IPS-NIHi11 (cell line): ENCODE data around the gene ZNHIT3.
A peak's percentile ranks its signal among the peaks of the same experiment; 100 is the strongest.
"Not testable (repeated sequence)": the region's sequence is repeated elsewhere in the genome, so short reads cannot be mapped to it uniquely, and the experiment has no call there.

Source experiments
- DNase-seq: peaks from one replicate; pipeline ENCODE4 v3.0.0; 2012; ENCODE audit warnings: mixed read lengths, low spot score

The ZNHIT3 gene

DNA sequence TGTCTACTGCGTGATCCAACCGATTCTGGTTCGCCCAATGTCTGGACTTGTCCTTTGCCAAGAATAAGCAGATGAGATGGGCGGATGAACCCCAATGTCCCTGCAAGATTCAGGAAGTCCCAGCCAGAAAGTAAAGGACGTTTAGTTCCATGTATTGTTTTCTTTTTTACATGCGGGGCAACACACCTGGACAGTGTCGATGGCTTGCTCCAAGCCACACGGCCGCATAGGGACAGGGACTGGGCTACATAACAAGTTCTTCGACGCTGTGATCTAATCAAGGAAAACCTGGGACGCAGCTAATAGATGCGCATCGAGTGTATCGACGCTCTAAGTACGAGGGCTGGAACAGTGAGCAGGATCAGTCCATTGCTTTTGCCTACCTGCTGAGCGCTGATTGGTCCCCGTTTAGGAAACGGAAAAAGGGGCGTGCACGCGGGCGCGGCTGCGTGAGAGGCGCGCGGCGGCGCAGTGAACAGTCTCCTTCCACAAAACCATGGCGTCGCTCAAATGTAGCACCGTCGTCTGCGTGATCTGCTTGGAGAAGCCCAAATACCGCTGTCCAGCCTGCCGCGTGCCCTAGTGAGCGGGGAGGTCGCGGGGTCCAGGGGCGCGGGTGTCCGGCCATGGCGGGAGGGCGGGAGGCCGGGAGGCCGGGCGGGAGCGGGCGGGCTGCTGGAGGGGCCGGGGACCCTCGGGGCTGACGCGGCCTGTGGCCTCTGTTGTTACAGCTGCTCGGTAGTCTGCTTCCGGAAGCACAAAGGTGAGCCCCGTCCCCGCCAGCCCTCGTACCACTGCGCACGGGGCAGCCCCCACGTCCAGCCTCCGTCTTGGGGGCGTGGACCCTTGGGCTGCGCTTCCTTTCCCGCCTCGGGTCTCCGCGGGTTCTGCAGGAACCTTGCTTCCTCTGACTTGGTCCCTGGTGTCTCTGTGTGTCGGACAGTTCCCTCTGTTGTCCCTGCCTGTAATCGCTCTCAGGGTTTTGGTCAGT lies at the start of gene ZNHIT3:
TSS of gene ZNHIT3 (plus strand) at position 478 of the 991 bp plus-strand sequence. CDS start at position 497, 19 bp downstream.
- DNase-seq: peak; percentile 96

DNA sequence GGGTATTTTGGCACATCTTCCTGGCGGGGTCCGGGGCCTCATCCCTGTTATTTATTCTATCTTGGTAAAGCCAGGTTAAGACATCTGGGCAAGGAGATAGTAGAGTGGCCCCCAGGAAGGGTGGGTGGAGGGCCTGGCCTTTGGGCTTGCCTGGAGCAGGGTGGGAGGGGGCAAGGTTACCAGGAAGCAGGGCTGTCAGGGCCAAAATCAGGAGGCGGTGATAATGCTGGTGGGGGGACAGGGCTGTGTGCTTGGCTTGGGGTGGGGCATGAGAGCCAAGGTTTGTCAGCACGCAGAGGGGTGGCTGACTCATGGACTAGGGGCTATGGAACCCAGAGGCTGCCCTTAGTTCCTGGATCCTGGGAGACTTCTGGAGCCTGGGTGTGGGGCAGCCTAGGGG lies 44.7 kb upstream of the ZNHIT3 start:
- not testable (repeated sequence) for DNase-seq

DNA sequence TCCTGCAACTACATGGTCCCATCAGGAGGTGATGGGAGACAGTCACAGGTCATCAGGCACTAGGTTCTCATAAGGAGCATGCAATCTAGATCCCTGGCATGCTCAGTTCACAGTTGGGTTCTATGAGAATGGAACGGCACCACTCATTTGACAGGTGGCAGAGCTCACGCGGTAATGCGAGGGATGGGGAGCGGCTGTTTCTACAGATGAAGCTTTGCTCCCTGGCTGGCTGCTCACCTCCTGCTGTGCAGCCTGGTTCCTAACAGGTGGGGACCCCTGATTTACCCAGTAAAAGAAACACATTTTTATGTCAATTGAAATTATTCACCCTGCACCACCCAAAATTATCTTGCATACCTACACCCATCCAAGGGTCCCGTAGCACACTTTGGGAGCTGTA lies 42.7 kb upstream of the ZNHIT3 start:
- DNase-seq: no peak

DNA sequence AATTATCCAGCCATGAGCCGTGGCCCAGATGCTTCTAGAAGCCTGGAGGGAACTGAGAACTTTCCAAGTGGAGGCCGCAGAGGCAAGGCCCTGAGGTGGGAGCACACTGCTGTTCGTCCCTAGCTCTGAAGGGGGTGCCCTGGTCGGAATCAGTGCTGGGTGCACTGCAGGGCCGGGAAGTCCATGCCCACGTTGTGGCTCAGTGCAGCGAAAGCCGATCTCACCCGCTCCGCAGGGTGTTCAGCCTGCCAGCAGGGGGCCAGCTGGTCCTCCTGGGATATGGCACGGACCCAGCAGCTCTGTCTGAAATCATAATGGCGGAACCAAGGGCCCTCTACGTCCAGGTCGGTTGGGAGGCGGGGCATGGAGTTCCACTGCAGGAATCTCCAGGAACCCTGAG lies 36.5 kb upstream of the ZNHIT3 start:
- DNase-seq: not testable (repeated sequence)

DNA sequence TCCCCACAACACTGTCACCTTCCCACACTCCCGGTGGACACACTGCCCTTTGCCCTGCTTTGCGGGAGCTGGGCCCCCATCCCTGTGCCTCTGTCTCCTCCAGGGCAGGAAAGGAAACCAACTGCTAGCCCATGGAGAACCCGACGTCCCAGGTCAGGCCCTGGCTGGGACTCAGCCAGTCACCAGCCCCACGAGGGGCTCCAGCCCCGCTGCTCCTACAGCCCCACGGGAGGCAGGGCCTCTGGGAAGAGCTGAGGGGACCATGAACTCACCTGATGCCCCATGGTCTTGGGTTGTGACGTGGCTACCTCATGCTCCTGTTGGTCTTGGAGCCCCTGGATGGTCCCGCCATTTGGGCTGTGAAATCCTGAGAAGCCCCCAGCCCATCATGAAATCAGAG lies 33.6 kb upstream of the ZNHIT3 start:
- not testable (repeated sequence) for DNase-seq

DNA sequence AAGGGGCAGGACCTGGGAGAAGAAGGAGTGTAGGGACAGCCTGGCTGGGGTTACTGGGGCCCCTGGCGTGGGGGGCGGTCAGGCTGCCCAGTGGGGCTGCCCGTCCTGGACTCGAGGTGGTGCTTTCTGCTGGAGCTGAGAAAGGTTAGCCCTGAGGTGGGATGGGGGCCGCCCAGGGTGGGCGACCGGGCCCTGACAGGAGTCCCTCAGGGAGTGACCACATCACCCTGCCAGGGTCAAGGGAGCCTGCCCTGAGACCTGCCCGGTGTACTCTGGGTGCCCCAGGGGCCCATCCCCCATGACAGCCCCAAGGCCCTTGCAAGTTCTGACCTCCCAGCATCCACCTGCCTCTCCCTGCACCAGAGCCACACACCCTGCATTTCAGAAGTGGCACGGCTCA lies 28.8 kb upstream of the ZNHIT3 start:
- not testable (repeated sequence) for DNase-seq

DNA sequence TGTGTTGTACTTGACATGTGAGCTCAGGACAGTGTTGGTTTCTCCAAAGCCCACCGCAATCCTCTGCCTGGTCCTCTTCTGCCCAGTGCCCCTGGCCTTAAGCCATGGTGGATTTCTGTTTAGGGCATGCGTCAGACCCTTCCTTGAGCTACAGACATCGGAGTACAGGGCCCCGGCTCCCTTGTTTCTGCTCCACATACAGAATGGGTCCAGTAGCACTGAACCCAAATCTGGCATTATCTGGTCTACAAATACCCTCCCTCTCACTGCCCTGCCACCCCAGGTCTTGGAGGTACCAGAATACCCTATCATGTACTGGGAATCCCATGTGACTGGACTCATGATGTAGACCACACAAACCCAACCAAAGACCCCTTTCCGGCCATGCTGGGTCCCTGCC lies 27.4 kb upstream of the ZNHIT3 start:
- DNase-seq: no peak

DNA sequence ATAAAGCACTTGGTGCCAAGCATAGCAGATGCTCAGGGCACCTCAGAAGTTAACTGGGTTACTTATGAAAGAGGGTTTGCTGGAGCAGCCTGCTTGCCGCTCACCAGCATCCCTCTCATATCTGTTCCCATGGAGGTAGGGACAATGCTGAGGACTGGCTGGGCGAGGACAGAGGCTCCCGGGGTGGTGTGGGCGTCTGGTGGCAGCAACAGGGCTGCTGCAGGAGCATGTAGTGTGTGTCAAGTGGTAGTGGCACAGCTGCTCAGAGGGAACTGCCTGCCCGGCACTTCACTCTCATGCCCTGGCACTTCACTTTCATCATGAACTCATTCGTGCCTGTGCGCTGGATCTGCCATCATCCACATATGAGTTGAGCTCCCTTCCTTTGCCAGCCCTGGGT lies 26.9 kb upstream of the ZNHIT3 start:
- no peak for DNase-seq

DNA sequence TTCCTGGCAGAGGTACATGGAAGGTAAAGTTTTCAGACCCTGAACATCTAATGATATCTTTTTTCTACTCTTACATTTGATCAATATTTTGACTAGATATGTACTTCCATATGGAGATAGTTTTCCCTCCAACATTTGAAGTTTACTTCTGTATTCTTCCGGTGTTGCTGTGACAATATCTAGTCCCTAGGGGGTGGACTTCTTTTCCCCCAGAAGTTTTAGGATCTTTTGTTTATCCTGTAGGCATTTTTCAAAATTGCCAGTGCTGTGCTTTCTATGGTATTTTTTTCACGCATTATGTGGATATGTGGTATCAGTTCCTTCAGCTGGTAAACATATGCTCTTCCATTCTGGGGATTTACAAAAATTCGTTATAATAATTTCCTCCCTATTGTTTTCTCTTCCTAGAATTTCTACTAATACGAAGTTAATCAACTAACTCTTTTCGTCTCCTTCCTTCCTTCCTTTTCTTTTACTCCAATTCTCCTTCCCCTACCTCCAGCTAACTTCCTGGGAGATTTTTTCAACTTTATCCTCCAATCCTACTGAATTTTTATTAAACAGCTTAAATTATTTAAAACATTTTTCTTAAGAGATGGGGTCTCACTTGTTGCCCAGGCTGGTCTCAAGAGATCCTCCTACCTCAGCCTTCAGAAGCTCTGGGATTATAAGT lies 26.1 kb upstream of the ZNHIT3 start:
- DNase-seq: no peak

DNA sequence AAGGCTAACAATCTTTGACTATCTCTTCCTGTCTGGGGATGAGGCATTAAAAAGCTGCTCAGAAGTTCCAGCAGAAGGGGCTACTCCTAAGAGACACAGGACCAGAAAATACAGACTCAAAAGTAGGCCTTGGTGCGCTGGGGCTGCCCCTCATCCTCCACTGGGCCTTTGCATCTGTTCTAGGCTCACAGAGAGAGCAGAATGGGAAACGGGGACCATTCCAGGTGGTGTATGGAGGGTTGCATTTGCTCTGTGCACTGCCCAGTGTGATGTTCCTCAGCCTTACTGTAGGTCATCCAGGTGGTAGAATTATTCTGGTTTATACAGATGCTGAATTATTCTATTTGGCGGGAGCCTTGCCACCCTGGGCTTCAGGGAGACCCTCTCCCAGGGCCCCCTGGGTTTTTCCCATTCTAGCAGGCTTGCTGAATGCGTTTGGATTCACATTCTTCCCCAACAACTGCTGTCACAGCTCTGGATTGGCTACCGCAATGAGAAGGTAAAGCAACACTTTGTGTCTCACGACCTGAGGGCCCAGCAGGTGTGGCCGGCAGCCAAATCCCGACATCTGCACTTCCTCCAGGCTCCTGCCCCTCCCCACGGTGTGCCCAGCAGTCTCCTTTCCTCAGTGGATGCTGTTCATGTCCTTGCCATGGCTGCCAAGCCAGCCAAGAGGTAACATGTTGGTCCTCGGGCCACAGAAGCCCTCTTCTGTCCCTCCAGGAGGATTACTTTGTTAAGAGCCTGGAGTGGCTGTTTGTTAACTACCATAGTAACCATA lies 25.0 kb upstream of the ZNHIT3 start:
- no peak for DNase-seq

DNA sequence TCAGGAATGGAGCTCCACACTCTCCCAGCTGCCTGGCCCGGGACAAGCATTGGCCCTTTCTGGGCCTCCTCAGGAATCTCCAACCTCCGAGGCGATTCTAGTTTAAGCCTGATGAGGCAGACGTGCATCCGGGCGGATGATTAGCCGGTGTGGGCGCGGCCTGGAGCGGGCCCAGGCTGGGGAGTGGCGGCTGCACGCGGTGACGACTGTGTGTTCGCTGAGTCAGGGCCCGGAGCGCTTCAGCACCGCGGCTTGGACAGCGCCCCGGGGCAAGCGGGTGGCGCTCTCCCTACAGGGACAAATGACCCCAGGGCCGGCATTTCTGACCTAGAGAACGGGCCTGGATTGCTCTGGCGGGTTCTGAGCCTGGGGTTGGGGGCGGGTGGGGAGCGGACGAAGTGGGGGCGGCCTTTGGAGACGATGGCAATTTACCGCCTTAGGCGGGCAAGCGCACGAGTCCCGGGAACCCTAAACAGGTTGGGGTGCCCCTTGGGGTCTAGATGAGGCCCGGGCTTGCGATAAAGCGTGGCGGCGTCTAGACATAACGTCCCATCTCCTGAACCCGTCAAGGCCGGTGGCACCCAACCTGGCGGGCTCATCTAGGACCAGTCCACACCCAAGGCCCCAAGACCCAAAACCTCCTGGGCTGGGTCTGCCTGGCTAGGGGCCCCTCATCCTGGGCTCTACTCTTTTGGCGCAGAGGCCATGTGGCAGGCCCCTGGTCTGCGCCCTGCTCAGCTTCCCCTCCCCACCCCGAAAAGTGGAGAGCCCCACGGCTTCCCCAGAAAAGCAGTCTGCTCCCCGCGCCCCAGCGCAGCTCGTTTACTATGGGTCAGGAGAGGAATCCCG lies 22.3 kb upstream of the ZNHIT3 start:
- peak; percentile 99 for DNase-seq

DNA sequence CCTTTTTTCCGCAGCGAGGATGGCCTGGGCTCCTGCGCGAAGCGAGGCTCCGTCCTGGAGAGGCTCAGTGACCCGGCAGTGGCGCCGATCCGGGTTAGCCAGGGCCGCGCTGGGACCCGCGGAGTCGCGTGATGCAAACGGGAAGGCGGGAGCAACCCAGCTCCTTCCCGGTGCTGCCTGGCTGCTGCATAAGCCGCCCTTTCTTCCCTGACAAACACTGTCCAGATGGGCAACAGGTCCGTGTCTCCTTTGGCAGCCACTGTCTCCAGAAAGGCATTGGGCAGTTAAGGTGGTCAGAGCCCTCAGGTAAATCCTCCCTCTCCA lies 21.8 kb upstream of the ZNHIT3 start:
- peak; percentile 47 for DNase-seq

DNA sequence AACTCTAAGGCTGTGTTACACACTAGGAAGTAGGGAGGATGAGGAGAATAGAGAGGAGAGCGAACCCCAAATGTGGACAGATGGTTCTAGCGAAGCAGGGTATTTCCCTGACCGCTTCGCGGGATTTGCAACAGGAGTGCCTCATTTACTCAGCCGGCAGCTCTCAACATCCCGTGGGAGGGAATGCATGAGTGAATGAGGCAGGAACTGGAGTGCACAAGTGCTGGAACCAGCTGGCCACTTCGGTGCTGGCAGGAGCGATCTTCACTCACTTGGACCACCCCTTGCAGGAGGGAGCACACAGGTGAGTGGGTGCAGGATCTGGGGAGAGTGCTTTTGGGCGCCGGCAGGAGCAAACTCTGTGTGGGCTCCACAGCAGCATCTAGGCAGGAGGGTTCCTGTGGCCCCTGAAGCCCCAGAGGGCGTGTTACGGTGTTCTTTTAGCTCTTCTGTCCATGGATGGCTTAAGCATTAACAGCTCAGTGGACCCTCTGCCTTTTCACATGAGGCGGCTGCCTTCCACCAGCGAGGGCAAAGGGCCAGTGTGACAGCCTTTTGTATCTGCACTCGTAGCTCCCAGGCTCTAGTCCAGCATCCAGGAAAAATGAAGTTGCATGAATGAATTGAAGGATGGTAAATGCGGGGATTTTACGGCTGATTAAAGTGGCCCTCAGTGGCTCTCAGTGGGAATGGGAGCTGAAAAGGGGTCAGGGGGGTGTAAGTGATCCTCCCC lies 17.4 kb upstream of the ZNHIT3 start:
- DNase-seq: no peak

DNA sequence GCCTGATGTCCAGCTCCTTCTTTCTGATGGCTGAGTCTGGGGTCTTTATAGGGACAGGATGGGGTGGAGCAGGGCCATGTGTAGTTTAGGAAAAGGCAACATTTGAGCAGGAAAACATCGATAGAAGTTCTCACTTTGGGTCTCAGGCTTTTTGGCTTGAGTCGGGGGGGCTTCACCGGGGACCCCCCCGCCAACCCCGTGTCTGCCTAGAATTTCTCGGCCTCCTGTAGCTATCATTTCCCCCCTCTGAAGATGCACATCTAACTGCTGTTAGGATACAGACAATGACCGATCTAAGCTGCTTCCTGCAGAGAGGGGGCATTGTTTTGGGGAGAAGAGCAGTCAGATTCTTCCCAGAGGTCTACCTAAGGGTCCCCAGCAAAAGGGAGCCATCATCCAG lies 16.7 kb upstream of the ZNHIT3 start:
- DNase-seq: no peak

DNA sequence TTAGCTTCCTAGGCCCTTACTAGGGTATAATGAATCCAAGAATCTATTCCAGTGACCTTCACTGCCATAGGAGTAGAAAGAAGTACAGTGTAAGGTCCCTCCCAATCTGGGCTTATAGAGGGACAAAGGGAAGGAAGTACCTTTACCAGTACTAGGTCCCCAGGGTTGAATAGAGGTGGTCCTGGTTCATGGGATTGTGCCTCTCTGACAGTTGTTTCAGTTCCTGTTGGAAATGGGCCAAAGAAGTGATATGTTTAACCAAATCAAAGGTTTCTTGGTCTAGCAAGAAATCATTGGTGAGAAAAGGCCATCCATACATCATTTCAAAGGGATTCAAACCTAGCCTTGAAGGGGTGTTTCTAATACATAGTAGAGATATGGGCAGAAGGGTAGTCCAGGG lies 16.0 kb upstream of the ZNHIT3 start:
- DNase-seq: no peak

DNA sequence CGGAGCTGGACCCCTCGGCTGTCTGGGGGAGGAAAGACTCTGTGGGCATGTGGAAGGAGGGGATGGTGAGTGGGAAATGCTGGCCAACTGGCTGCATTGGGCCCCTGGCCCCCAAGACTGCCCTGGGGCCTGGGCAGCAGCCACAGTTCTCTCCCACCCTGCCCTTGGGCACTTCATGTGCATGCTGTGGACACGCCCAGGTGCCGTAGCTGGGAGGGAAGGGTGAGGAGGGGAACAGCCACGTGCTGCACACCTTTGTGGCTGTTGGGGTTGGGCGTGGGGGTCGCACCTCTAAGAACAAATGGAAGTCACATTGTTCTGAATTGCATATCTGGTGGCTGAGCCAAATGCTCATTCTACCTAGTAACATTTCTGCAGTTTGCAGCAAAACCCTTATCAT lies 11.9 kb upstream of the ZNHIT3 start:
- no peak for DNase-seq

DNA sequence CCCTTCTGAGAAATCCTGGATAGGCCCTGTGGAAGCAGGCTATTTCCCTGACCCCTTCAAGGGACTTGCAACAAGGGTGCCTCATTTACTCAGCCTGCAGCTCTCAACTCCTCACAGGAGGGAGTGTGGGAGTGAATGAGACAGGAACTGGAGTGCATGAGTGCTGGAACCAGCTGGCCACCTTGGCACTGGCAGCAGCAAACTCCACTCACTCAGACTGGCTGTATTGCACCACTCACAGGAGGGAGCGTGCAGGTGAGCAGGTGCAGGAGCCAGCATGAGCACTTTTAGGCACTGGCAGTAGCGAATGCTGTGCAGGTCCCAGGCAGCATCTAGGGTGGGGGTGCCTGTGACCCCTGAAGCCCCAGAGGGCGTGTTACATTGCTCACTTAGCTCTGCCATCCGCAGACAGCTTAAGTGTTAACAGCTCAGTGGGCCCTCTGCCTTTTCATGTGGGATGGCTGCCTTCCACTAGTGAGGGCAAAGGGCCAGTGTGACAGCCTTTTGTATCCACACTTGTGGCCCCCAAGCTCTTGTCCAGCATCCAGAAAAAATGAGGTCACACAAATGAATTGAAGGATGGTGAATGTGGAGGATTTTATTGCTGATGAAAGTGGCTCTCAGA lies 11.0 kb upstream of the ZNHIT3 start:
- no peak for DNase-seq

DNA sequence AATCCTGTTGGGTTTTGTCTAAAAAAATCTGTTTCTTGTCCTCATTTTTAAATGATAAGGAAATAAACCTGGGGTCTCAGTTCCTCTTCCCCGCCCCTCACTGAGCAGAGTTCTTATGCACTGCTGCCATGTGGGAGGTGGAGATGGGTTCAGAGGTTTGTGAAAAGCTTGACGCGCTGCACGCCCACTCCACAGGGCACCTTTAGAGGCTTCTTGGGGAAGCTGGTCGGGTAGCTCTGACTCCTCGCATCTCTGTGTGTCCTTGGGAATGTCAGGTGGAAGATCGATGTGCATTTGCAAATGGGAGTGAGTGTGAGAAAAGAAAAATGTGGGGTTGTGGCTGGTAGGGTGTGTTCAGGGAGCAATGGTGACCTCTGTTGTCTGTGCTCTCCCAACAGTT lies 4.7 kb upstream of the ZNHIT3 start:
- no peak for DNase-seq

DNA sequence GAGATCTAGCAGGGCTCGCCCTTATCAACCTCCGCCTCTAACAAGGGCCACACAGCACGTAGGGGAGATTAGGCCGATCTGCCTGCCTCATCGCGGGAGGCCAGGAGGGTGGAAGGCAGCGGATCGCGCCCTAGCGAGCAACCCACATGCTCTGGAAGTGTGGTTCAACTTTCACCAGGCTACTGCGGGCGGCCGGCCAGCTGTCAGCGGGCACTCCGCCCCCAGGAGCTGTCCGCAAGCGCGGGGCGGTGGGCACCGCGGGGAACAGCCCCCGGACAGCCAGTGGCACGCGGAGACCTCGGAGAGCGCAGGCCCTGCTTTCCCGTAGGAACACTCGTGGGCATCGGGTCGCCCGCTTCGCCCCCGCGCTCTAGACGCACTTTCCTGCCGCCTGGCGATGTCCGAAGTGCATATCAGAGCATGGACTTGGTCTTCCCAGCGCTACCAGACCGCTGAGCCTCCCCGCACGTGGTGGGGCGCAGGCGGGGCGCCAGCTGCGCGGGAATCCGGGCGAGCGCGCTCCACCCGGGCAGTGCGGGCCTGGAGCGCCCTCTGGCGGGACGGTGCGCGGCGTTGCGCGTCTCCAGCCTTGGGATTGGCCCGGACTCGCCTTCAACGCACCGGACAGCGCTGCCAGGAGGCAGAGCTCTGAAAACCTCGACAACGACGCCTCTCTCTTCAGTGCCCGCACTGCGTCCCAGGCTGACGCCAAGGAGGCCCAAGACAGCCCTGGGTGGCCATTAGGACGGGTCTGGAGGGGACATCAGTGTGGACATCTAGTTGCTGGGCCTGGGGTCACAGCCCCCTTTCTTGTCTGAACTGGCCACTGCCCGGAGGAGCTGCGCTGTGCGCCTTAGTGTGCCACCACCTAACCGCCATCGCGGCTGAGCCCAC lies 3.6 kb upstream of the ZNHIT3 start:
- peak; percentile 97 for DNase-seq
